GM12874 (cell line): ENCODE measurements around the gene L3MBTL2.

Experiments
- CTCF ChIP-seq: IDR thresholded peaks from 2 replicates; pipeline ENCODE4 v1.5.1; 2011; ENCODE audit warnings: low read depth, mild to moderate bottlenecking, control low read depth, low read length, moderate library complexity; ENCODE audit not compliant: insufficient read depth

Gene L3MBTL2

GRCh38 chr22:41216984-41217383 is 11.9 kb downstream of the L3MBTL2 start:
- TF ChIP-seq CTCF: no peak

- TF ChIP-seq CTCF: no peak
Observed at GRCh38 chr22:41217553-41218157, 12.5 kb downstream of the L3MBTL2 start.

- no peak for TF ChIP-seq CTCF
Observed at GRCh38 chr22:41222846-41223507, 17.9 kb downstream of the L3MBTL2 start.

- no peak for TF ChIP-seq CTCF
Observed at GRCh38 chr22:41223535-41223934, 18.4 kb downstream of the L3MBTL2 start.

- no peak for TF ChIP-seq CTCF
Observed at GRCh38 chr22:41226723-41227655, 21.9 kb downstream of the L3MBTL2 start.

GRCh38 chr22:41229215-41229614 is 24.1 kb downstream of the L3MBTL2 start:
- no peak for TF ChIP-seq CTCF

- TF ChIP-seq CTCF: no peak
Observed at GRCh38 chr22:41229730-41230400, 24.8 kb downstream of the L3MBTL2 start.
